HG02642 (cell line): ENCODE results near the gene PGA4.
A peak's percentile ranks its signal among the peaks of the same experiment; 100 is the strongest.
"Not testable (repeated sequence)": the region's sequence is repeated elsewhere in the genome, so short reads cannot be mapped to it uniquely, and the experiment has no call there.

Source experiments
- ATAC-seq: cut with Tn5 transposase; IDR thresholded peaks from one replicate; pipeline ENCODE4 v1.9.1; 2021; ENCODE audit warnings: mild to moderate bottlenecking; ENCODE audit not compliant: unreplicated experiment, poor library complexity

The PGA4 gene

DNA sequence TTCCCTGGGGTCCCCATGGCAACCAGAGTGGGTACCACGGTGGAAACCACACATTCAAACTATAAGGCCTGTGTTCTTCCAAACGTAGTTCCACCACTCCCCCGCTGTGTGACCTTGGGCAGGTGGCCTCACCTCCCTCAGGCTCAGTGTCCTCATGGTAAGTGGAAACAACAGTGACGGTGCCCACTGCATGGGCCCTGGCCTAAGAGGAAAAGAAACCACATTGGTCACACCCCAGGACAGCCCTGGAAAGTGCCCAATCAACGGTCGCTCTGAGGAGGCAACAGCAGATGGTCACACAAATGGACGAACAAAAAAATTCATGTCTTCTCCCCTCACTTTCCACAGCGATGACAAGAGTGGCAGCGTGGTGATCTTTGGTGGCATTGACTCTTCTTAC, 25.9 kb downstream of the PGA4 start:
- ATAC-seq: not testable (repeated sequence)

DNA sequence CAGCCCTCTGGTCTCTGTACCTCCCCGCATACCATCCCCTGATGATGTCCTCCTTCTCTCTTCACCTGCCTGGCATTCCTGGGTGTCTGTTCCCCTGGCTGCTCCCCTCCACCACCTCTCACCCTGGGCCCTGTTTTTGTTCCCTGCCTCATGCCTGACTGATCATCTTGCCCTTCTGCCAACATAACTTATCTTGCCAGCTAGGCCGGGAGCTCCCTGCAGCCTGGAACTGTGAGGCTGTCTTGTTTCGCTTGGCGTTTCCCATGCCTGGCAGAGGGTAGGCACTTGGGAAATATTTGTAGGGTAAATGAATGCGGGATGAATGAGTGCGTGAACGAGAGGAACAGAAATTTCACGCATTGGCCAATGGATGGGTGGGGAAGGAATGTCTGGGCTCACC, 27.1 kb downstream of the PGA4 start:
- ATAC-seq: not testable (repeated sequence)

DNA sequence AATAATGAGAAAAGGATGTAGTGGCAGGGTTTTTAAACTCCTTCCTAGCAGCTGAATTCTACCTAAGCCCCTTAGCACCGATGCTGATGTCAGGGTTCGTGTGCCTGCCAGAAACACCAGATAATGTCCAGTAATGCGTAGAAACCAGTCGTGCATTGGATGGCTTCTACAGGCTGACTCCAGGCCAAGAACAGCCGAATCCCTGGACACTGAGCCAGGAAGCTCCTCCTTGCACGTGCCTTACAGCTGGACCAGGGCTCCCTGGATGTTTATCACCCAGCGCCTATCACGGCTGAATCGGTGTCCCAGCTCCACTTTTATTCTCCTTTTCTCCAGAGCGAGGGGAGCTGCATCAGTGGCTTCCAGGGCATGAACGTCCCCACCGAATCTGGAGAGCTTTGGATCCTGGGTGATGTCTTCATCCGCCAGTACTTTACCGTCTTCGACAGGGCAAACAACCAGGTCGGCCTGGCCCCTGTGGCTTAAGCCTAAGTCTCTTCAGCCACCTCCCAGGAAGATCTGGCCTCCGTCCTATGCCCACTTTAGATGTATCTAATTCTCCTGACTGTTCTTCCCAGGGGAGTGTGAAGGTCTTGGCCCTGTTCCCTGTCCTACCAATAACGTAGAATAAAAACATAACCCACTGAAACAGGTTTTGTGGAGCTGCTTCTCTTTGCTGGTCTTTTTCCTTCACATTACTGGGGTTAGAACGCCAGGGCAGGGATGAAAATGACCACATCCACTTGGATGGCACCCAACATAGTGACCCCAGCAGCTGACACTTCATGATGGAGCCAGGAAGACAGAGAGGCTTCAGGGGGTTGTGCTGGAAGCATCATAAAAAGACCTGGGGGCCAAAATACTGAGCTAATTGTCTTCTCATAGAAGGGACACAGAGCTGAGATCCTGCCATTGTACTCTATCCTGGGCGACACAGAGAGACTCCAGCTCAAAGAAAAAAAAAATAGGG, 28.9 kb downstream of the PGA4 start:
- ATAC-seq: not testable (repeated sequence)

DNA sequence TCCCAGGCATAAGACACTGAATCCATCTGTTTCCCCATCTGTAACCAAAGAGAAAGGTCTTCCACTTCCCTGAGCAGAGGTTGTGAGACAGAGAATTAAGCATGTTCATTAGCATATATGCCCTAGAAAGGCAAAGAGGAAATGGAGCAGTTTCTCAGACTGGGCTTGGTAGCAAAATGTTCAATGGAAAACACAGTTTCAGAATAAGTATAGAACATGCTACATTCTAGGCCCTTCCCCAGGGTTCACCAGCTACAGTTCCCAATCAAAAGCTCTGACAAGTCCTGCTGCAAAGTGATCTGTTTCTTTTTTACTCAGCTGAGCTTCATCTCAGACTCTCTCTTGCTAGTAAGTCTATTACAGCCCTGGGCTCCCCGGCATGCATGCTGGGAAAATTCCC, 30.2 kb downstream of the PGA4 start:
- ATAC-seq: not testable (repeated sequence)

DNA sequence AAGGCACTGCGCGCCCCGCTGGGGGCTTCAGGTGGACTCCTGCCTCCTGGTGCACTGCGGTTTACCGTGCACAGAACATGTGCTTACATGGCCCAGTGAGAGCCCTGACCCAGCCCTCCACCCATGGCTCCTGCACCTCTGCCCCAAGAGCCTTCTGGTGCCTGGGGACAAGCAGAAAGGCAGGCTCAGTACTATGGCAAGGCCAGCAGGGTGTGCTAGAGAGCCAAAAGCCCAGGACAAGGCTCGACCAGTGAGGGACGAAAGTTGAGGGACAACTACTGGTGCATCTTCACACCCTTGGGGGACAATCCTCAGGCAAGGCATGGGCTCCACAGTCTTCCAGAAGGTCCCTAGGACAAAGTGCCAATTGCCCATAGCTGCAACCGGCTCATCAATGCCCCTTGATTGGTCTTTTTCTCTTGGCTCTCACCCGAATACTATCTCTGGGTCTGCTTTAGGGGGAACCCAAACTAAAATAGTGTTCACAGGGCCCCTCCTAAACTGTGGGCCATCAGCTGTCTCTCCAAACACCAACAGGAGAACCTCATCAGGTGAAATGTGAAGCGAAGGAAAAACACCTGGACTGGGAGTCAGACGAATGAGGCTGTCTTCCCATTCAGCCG, 32.4 kb downstream of the PGA4 start:
- peak; percentile 72 for ATAC-seq

DNA sequence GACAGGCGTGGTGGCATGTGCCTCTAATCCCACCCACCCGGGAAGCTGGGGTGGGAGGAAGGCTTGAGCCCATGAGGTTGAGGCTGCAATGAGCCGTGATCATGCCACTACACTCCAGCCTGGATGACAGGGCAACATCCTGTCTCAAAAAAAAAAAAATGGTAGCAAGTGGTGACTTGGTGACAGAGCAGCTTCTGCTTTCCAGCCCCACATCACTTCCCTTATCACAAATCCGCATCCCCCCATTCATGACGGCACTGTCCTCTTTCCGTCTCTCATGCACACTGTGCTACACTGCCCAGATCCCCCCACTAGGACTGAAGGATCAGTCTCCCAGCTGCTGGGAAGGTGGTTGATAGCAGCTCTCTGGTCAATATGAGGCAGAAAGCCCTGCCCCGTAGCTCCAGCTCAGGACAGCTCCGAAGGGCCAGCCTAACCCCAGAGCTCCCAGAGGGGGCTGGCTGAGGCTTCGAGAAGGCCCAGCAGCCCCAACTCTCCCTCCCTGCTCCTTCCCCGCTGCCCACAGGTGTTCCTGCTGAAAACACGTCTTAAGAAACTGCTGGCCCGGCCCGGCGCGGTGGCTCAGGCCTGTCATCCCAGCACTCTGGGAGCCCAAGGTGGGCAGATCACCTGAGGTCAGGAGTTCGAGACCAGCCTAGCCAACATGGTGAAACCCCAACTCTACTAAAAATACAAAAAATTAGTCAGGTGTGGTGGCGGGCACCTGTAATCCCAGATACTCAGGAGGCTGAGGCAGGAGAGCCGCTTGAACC, 34.7 kb downstream of the PGA4 start:
- ATAC-seq: no peak

DNA sequence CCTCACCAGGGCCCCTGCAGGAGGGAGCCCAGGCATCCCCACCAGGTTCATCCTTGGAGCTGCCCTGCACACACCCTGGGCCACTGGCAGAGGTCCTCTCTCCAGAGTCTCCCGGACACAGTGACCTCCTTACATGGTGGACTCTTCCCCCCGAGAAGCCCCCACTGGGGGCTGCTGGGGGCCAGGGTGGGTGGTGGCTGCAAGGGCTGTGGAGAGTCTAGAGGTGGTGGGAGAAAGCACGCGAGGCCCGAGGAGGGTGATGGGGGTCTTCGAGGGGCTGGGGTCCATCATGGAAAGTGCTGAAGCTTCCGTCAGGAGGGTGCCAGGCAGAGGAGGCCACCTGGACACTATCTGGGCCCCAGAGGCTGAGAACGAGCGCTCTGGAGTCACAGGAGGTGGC, 36.4 kb downstream of the PGA4 start:
- no peak for ATAC-seq

DNA sequence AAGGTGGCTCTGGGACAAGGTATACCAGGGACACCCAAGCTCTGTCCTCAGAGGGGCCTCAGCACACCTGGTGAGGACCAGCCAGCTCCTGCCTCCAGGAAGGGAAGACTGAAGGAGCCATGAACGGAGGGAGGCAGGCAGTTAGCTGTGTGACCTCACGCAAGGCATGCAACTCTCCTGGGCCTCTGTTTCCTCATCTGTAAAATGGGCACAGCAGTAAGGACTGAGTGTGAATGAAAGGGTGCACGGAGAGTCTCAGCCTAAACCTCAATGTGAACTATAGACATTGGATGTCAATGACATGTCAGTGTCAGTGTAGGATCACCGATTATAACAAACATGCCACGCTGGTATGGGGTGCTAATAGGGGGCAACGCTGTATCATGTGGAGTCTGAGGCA, 37.2 kb downstream of the PGA4 start:
- no peak for ATAC-seq

DNA sequence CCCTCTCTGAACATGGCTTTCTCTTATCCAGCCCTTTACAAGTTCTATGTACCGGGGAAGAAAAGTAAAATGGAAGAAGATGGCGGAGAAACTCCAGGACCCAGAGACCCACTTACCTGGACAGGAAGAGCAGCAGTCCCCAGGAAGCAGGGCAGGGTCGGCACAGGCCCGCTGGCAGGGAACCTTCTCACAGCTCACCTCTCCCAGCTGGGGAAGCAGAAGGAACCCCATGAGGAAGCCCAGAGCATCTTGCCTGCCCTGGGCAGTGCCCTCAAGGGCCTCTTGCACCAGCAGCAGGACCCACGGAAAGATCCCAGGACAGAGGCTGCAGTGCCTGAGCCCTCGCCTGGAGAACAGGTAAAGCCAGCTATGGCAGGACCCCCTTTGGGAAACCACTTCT, 42.2 kb downstream of the PGA4 start:
- no peak for ATAC-seq

DNA sequence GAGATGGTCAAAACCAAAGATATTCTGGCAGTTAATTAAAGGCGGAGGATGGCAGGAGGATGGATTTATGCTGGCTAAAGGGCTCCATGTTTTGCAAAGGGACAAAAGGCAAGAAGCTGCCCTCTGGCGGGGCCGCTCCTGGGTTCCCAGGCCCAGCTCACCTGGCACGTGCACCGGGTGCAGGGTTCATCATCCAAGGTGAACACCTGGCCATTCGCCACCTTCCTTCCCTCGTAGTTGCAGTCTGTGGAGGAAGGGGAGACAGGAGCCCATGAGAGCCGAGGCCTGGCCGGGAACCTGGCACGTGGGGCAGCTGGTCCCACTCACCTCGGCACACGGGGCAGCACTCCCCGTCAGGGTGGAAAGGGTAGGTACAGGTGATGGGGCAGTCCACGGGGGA, 42.6 kb downstream of the PGA4 start:
- ATAC-seq: no peak

DNA sequence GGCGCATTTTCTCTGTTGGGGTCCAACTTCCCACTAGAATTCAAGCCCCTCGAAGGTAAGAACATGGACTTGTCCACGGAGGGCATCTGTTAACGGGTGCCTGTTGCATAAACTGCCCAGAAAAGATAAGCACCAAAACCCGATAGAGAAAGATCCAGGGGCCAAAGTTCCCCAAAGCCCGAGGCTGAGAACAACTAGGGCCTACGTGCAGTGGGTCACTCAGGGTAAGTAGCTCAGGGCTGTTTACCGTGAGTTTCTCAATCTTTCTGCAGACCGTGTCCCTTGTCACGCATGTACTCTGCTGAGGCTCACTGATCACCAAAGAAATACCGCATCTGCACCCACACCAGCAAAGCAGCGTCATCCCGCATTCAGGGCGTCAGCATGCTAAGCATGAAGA, 43.2 kb downstream of the PGA4 start:
- no peak for ATAC-seq

DNA sequence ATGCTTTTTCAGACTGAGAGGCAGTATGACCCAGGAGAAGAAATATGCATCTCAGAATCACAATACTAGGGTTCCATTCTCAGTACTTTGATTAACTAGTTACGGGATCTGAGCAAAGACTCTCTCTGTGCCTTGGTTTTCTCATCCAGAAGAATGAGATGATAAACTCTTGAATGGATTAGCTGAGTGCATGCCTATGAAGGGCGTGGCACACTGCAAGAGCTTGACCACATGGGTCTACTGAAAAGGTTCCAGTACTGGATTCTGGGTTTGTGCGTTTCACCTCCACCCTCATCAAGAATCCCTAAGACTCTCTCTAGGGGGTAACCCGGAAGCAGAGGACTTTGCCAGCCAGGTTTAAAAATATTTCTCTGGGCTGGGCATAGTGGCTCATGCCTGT, 44.5 kb downstream of the PGA4 start:
- no peak for ATAC-seq

DNA sequence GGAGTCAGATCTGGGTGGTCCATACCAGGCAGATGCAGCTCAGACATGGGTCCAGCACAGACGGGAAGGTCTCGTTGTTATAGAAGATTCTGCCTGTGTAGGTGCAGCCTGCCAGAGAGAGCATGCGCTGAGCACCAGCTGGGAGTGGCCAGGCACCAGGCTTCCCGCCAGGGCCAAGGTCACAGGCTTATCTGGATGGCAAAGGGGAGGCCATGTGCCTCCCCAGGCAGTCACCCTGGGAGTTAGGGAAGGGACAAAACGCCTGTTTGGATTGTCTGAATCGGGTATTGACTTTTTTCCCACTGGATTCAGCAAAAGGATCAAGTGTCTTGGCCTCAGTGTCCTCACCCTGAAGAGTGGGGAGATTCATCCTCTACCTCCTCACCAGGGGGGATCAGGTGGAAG, 45.3 kb downstream of the PGA4 start:
- no peak for ATAC-seq

DNA sequence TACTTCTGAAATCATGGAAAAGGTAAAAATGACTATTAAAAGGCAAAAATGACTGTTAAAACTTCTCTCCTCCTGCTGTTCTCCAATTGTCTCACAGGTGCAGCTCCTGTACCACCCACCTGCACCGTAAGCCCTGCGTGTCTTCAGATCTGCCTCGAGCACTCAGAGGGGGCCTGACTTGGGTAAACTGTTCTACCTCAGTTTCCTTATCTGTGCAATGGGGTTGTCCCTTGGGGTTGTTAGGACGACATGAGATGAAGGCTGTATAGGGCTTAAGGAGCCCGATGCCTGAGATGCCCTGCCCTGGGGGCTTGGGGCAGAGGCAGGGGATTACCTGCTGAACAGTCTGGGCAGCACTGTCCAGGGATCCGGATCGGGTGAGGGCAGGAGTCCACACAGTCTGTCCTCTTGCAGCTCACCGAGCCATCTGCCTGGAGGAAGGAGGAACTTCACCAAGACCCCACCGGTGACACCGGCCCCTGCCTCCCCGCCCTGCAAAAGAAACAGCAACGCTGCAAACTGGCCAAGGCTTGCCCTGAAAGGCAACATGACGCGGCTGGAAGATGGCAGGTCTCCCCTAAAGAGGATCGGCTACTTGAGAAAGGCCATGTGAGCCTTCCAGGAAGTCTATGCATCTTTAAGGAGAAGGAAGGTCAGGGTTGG, 46.6 kb downstream of the PGA4 start:
- ATAC-seq: no peak

DNA sequence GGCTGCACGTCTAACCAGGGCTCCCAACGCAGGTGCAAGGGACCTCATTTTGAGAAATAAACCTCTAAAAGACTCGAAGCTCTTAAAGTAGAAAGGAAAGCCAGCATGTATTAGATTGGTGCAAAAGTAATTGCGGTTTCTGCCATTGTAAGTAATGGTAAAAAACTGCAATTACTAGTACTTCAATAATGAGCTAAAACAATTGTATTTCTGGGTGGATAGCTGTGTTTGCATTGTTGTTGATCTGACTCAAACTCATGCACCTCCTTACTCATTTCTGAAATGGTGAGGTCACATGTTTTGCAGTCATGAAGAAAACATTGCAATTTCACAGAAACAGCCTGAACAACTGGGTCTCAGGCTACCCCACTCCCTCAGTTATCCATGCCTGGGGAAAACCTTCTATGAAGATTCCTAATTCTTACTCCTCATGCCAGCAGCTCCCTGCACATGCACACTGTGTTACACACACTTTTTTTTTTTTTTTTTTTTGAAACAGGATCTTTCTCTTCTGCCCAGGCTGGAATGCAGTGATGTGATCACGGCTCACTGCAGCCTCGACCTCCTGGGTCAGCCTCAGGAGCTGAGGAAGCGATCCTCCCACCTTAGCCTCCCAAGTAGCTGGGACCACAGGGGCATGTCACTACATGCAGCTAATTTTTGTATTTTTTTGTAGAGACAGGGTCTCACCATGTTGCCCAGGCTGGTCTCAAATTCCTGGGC, 48.4 kb downstream of the PGA4 start:
- ATAC-seq: no peak

DNA sequence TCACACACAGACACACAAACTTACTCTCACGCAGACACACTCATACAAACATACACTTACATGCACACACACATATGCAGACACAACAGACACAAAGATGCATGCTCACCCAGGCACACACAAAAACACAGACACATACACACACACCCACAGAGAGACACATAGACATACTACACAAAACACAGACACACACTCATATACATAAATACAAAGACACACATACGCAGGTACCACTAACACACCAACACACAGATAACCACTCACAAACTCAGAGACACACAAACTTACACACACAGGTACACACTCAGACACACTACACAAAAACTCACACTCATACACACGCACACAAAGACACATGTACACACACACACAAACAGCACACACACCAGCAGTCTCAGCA, 50.6 kb downstream of the PGA4 start:
- no peak for ATAC-seq

DNA sequence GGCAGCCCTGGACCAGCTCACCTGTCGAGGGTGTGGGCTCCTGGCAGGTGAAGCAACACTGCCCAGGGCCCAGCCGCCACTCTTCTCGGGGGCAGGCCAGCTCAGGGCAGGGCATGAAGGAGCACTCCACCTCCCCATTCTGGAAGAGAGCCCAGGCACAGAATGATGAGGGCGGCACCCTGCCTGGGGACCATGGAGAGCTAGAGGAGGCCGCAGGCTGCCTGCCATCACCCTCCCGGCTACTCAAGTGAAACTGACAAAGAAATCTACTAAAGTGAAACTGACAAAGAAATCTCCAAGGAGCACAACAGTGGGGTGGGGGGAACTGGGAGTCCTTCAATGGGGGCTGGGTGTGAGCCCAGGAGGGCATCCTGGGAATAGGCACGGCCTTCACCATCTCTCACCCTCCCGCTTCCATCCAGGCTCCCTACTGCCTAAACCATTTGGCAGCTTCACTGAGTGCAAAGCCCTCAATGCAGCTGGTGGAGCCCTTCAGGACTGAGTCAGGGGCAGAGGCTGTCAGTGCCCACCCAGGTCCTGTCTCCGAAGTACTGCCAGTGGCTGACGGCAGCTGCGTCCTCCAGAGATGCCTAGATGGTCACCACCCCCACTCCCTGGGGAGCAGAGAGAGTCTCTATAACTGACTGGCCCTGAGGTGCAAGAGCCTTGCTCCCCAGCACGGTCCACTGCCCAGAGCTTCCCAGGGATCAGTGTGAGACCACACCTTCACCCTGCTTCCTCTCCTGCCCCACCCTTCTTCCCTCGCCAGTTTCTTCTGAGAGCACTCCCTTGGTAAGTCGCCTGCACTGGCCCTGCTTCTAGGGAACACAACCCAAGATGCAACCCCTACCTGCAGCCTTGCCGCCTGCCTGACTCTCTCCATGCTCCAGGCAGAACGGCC, 51.3 kb downstream of the PGA4 start:
- no peak for ATAC-seq

DNA sequence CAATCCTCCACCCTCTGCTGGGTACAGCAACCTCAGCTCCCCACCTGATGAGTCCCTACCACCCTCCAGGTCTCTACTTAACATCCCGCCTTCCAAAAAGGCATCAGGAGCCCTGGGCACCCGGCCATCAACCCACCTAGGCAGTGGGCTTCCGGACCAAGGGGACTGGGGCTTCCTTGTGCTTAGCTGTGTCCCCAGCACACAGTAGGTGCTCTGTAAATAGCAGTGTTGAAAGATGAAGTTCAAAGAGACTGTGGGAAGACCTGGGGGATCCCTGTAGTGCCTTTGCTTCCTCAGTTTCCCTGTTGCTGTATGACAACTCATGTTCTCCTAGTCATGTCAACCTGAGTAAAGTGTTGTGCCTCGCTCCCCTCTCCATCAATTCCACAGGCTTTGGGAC, 51.9 kb downstream of the PGA4 start:
- ATAC-seq: no peak

DNA sequence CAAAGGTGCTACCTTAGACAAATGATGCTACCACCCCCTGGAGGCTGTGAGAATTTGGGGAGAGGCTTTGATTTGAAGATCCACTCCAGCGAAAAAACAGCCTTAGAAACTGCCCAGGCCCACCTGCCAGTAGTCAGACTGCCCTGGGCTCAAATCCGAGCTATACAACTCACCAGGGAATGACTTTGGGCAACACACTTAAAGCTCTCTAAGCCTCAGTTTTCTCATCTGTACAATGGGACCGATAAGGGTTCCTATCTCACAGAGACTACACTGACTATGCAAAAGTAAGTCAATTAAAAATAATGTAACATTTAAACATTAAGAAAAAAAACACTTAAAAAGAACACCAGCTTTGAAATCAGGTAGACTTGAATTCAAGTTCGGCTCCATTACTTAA, 53.0 kb downstream of the PGA4 start:
- ATAC-seq: no peak
